Esophagus mucosa (tissue), 1 donor: Measurements from ENCODE around the gene CFHR1. TPM values are rescaled to one million over a fixed set of nuclear protein-coding genes. Genes with fewer than 3 reads are reported as not detected.

Experiments
- ATAC-seq: fragments of 200-7000 bp; cut with Tn5 transposase; one replicate; pipeline ENCODE4 v1.9.1; 2020
- total RNA-seq: library from RNA; stranded (reverse); gene quantifications from one replicate; pipeline ENCODE4 v1.2.4, GENCODE V29; 2023
- donor health status: DM: yes; HTN: yes; CAD: no.

The CFHR1 gene
- total RNA-seq, 1 donor from 2014 or later, result 0.60 TPM

- ATAC-seq, result no peak
These were observed 58.4 kb downstream of the CFHR1 start for GRCh38 chr1:196877964-196878363.

Other genes starting within 250 kb of the CFHR1 start
- gene KCNT2, start 211.3 kb upstream of the CFHR1 start, total RNA-seq, result 0.20 TPM
- gene CFH, start 167.7 kb upstream of the CFHR1 start, total RNA-seq, result 33.9 TPM
- gene CFHR3, start 44.9 kb upstream of the CFHR1 start, total RNA-seq, result 0.36 TPM
- gene CFHR4, start 68.3 kb downstream of the CFHR1 start, total RNA-seq, result not detected
- not detected for gene CFHR2, start 124.0 kb downstream of the CFHR1 start, total RNA-seq
- not detected for gene CFHR5, start 157.8 kb downstream of the CFHR1 start, total RNA-seq
- gene F13B, start 247.5 kb downstream of the CFHR1 start, total RNA-seq, result not detected